NCI-H1105 (cell line): ENCODE measurements around the gene RGS12.
"Not testable (repeated sequence)": the region's sequence is repeated elsewhere in the genome, so short reads cannot be mapped to it uniquely, and the experiment has no call there.

ENCODE experiments used
- DNase-seq: peaks from one replicate; lab custom pipeline; 2025; lab: John Stamatoyannopoulos, UW

RGS12 gene

GRCh38 chr4:3299122-3299975, 6.5 kb downstream of the RGS12 start:
- no peak for DNase-seq

GRCh38 chr4:3299976-3300671, 7.3 kb downstream of the RGS12 start:
- DNase-seq, result no peak

- DNase-seq, result not testable (repeated sequence)
Measured at GRCh38 chr4:3300882-3301281, 8.1 kb downstream of the RGS12 start.

GRCh38 chr4:3301450-3302172, 8.8 kb downstream of the RGS12 start:
- DNase-seq, result no peak

- no peak for DNase-seq
Measured at GRCh38 chr4:3302173-3302785, 9.5 kb downstream of the RGS12 start.

GRCh38 chr4:3302786-3303564, 10.2 kb downstream of the RGS12 start:
- no peak for DNase-seq

- DNase-seq, result no peak
Measured at GRCh38 chr4:3303565-3303824, 10.7 kb downstream of the RGS12 start.

- DNase-seq, result no peak
Measured at GRCh38 chr4:3303923-3304710, 11.3 kb downstream of the RGS12 start.

GRCh38 chr4:3304831-3305609, 12.2 kb downstream of the RGS12 start:
- DNase-seq, result no peak

GRCh38 chr4:3305610-3306371, 13.0 kb downstream of the RGS12 start:
- no peak for DNase-seq

- no peak for DNase-seq
Measured at GRCh38 chr4:3306450-3306849, 13.6 kb downstream of the RGS12 start.

GRCh38 chr4:3307060-3307459, 14.2 kb downstream of the RGS12 start:
- no peak for DNase-seq

- DNase-seq, result no peak
Measured at GRCh38 chr4:3307486-3307885, 14.7 kb downstream of the RGS12 start.

GRCh38 chr4:3307891-3308575, 15.2 kb downstream of the RGS12 start:
- DNase-seq, result no peak

GRCh38 chr4:3308691-3309090, 15.9 kb downstream of the RGS12 start:
- no peak for DNase-seq

GRCh38 chr4:3310301-3311094, 17.7 kb downstream of the RGS12 start:
- no peak for DNase-seq

GRCh38 chr4:3311095-3311372, 18.2 kb downstream of the RGS12 start:
- DNase-seq, result no peak

GRCh38 chr4:3311489-3312171, 18.8 kb downstream of the RGS12 start:
- DNase-seq, result no peak
